ENCODE data around the gene FAT2.

DNA sequence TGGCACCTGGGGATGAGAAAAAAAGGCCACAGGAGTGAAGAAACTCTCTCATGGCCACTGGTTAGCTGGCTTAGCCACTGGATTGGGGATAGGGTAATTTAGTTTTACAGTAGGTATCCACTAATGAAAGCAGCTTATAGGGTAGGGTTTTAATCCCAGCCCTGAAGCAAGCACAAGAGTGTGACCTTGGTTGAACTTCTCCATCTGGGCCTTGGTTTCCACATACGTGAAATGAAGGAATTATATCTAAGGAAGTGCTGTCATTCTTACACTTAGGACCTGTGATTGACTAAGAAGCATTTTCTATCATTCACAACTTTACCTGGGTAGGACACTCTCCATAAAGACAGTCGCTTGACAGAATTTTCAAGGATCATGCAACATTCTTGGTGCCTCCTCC is 49.6 kb downstream of the FAT2 start:
- TF ChIP-seq, protein P1, sequence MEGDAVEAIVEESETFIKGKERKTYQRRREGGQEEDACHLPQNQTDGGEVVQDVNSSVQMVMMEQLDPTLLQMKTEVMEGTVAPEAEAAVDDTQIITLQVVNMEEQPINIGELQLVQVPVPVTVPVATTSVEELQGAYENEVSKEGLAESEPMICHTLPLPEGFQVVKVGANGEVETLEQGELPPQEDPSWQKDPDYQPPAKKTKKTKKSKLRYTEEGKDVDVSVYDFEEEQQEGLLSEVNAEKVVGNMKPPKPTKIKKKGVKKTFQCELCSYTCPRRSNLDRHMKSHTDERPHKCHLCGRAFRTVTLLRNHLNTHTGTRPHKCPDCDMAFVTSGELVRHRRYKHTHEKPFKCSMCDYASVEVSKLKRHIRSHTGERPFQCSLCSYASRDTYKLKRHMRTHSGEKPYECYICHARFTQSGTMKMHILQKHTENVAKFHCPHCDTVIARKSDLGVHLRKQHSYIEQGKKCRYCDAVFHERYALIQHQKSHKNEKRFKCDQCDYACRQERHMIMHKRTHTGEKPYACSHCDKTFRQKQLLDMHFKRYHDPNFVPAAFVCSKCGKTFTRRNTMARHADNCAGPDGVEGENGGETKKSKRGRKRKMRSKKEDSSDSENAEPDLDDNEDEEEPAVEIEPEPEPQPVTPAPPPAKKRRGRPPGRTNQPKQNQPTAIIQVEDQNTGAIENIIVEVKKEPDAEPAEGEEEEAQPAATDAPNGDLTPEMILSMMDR (IDR thresholded peaks at IDR 0.05 in 4 of 5, conservative IDR thresholded peaks at IDR 0.05 in 1 of 5), result no peak
- TF ChIP-seq POLR2A (IDR thresholded peaks at IDR 0.05), result no peak

All from gastrocnemius medialis (tissue), 4 donors.